OCI-LY7 (cell line): ENCODE results near the gene TDRD5. TPM values are rescaled to one million over a fixed set of nuclear protein-coding genes. Genes with fewer than 3 reads are reported as not detected.

ENCODE experiments used
- BruUV-seq: library from RNA; stranded (reverse); fragments of 400-500 nt; replicated peaks from 2 replicates; lab custom pipeline; 2021; lab: Mats Ljungman, UMichigan
- CTCF ChIA-PET: fragments of 300-600 bp; sonication (Branson Sonifier 250); formaldehyde crosslinking; loops from one replicate; lab custom pipeline; 2022; ENCODE audit warnings: antibody characterized with exemption; ENCODE audit not compliant: unreplicated experiment; lab: Charles Lee
- POLR2A ChIA-PET: fragments of 300-600 bp; sonication (Branson Sonifier 250); formaldehyde crosslinking; loops from one replicate; lab custom pipeline; 2022; ENCODE audit warnings: antibody characterized with exemption; lab: Charles Lee
- DNase-seq: peaks from one replicate; pipeline ENCODE4 v3.0.0-alpha.2; 2015; ENCODE audit warnings: low spot score
- H2AFZ ChIP-seq: fragments of 200-600 bp; sonication (generic), shearing (Covaris generic); 2 replicates; pipeline ENCODE4 v1.6.1; 2014; ENCODE audit warnings: mild to moderate bottlenecking, antibody characterized with exemption, low read length, moderate library complexity
- H3K27ac ChIP-seq: fragments of 200-600 bp; sonication (generic); 2 replicates; pipeline ENCODE4 v1.5.1; 2014; ENCODE audit warnings: mixed run types, low read depth, mild to moderate bottlenecking, moderate library complexity, low read length, inconsistent platforms; ENCODE audit not compliant: poor library complexity, severe bottlenecking
- H3K36me3 ChIP-seq: fragments of 200-600 bp; sonication (generic); 2 replicates; pipeline ENCODE4 v1.6.1; 2014; ENCODE audit warnings: mild to moderate bottlenecking, antibody characterized with exemption, low read length, moderate library complexity, mixed read lengths; ENCODE audit not compliant: insufficient read depth
- H3K4me1 ChIP-seq: fragments of 200-600 bp; sonication (generic); 2 replicates; pipeline ENCODE4 v1.5.1; 2014; ENCODE audit warnings: mild to moderate bottlenecking, low read length; ENCODE audit not compliant: insufficient read depth, poor library complexity, severe bottlenecking
- H3K4me2 ChIP-seq: fragments of 200-600 bp; sonication (generic); 2 replicates; pipeline ENCODE4 v1.6.1; 2014; ENCODE audit warnings: mild to moderate bottlenecking, low read length
- H3K4me3 ChIP-seq: fragments of 200-600 bp; sonication (generic); 2 replicates; pipeline ENCODE4 v1.5.1; 2014; ENCODE audit warnings: mild to moderate bottlenecking, low read depth, low read length; ENCODE audit not compliant: poor library complexity, severe bottlenecking
- H3K79me2 ChIP-seq: fragments of 200-600 bp; sonication (generic); 2 replicates; pipeline ENCODE4 v1.6.1; 2016; ENCODE audit warnings: low read depth, mild to moderate bottlenecking, low read length, moderate library complexity, mixed read lengths; ENCODE audit not compliant: insufficient read depth
- H3K9me2 ChIP-seq: fragments of 200-600 bp; sonication (generic); 2 replicates; pipeline ENCODE4 v1.6.1; 2016; ENCODE audit warnings: mild to moderate bottlenecking, low read length, mixed read lengths; ENCODE audit not compliant: insufficient read depth
- H3K9me3 ChIP-seq: fragments of 200-600 bp; sonication (generic); 2 replicates; pipeline ENCODE4 v1.6.1; 2014; ENCODE audit warnings: mild to moderate bottlenecking, mixed run types, low read length, mixed read lengths
- H4K20me1 ChIP-seq: fragments of 200-600 bp; sonication (generic); 2 replicates; pipeline ENCODE4 v1.6.1; 2014; ENCODE audit warnings: mild to moderate bottlenecking, antibody characterized with exemption, low read length, moderate library complexity, mixed read lengths; ENCODE audit not compliant: insufficient read depth
- EZH2phosphoT487 ChIP-seq: fragments of 200-600 bp; sonication (generic); IDR thresholded peaks from 2 replicates; pipeline ENCODE4 v1.6.1; 2018; ENCODE audit warnings: low read depth, borderline replicate concordance, mild to moderate bottlenecking, mixed run types, antibody characterized with exemption, low read length, moderate library complexity, mixed read lengths
- intact Hi-C: fragments of 100-400 bp; cut with micrococcal nuclease; formaldehyde crosslinking; loops from one replicate; pipeline ENCODE4 v1.10.0; 2022; ENCODE audit not compliant: unreplicated experiment
- total RNA-seq, 2 experiments: library from RNA; depleted of rRNA in 1 of 2; stranded (reverse); fragments of >200 nt in 1 of 2; shearing (Covaris generic) in 1 of 2; gene quantifications; 2 replicates each; pipeline ENCODE4 v1.2.3, GENCODE V29; 2014 to 2022
- TF ChIP-seq, protein P1 (sequence below): fragments of 200-600 bp; sonication (generic); conservative IDR thresholded peaks from 2 replicates; pipeline ENCODE4 v1.5.1; 2014; ENCODE audit warnings: mild to moderate bottlenecking, antibody characterized with exemption, low read length, moderate library complexity, mixed read lengths

The TDRD5 gene
- total RNA-seq, 2 experiments from 2014 or later, result not detected

DNA sequence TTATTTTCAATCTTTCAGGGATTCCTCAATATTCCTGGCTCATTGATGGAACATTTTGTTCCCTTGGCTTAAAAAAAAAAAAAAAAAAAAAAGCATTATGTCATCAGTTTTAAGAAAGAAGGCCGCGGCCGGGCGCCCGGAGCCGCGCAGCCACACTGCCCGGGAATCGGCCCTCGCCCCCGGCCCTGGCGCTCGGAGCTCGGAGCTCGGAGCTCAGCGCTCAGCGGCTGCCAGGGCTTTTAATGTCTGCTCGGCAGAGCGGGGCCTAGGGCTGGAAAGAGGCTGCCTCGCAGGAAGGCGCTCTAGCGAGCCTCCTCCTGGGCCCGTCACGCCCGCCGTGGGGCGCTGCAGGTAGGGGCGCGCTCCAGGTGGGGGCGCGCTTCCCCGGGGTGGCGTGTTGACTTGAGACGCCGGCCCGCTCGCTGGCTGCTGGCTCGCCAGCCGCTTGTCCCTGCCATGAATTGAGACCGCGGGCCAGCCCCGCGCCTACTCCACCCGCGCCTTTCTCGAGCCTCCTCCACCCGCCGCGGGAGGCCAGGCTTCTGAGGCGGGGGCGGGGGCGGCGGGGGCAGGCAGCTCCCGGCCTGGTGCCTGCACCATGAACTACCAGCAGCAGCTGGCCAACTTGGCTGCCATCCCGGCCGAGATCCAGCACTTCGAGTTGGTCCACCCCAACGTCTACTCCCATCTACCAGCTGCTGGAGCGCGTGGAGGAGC is 5.4 kb upstream of the TDRD5 start:
- H3K9me3 ChIP-seq, result no peaks in the 10 kb centered on the region
- BruUV-seq, result no TSS peak
- no peaks in the 10 kb centered on the region for H3K4me1 ChIP-seq
- POLR2A ChIA-PET, result interaction anchor here (0.6 kb wide), 1 partner anchor 124 kb away, joined by 3 read pairs; no protein-coding TSS in a partner anchor
- H3K27ac ChIP-seq, result no peak overlapping the region
- TF ChIP-seq EZH2phosphoT487, result no peak
- TF ChIP-seq, protein P1, sequence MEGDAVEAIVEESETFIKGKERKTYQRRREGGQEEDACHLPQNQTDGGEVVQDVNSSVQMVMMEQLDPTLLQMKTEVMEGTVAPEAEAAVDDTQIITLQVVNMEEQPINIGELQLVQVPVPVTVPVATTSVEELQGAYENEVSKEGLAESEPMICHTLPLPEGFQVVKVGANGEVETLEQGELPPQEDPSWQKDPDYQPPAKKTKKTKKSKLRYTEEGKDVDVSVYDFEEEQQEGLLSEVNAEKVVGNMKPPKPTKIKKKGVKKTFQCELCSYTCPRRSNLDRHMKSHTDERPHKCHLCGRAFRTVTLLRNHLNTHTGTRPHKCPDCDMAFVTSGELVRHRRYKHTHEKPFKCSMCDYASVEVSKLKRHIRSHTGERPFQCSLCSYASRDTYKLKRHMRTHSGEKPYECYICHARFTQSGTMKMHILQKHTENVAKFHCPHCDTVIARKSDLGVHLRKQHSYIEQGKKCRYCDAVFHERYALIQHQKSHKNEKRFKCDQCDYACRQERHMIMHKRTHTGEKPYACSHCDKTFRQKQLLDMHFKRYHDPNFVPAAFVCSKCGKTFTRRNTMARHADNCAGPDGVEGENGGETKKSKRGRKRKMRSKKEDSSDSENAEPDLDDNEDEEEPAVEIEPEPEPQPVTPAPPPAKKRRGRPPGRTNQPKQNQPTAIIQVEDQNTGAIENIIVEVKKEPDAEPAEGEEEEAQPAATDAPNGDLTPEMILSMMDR, result no peak
- no peaks in the 10 kb centered on the region for H3K36me3 ChIP-seq
- H2AFZ ChIP-seq, result no peak overlapping the region
- no peaks in the 10 kb centered on the region for H3K9me2 ChIP-seq
- H4K20me1 ChIP-seq, result no peaks in the 10 kb centered on the region
- CTCF ChIA-PET, result no interaction called here
- DNase-seq, result no peak
- no peak overlapping the region for H3K4me2 ChIP-seq
- H3K79me2 ChIP-seq, result no peaks in the 10 kb centered on the region
- no peak overlapping the region for H3K4me3 ChIP-seq
- intact Hi-C loops, result no loop called here

DNA sequence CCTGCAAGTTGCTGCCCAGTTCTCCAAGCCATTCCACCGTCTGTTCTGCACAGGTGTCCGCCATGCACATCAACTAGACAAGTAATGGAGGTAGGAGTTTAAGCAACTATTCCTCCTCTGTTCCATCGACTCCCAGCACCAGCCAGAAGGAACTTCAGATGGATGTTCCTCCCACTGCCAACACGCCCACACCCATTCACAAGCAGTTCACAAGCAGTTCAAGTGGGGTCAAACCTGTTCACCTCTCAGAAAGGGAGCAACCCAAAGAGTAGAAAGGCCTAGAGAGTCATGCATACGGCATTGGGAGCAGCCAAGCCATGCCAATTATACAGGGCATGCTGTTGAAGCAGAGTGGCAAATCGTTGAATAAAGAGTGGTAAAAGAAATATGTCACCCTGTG is 4.3 kb upstream of the TDRD5 start:
- intact Hi-C loops, result no loop called here

More for the DNA sequence above, 4.3 kb upstream of the TDRD5 start:
- no peaks in the 10 kb centered on the region for H3K9me3 ChIP-seq
- TF ChIP-seq EZH2phosphoT487, result no peak
- TF ChIP-seq, protein P1, result no peak
- H3K4me2 ChIP-seq, result no peak overlapping the region
- no peaks in the 10 kb centered on the region for H3K4me1 ChIP-seq
- H3K79me2 ChIP-seq, result no peaks in the 10 kb centered on the region
- POLR2A ChIA-PET, result no interaction called here
- H3K27ac ChIP-seq, result no peak overlapping the region
- H3K36me3 ChIP-seq, result no peaks in the 10 kb centered on the region
- no TSS peak for BruUV-seq
- no peaks in the 10 kb centered on the region for H3K9me2 ChIP-seq
- H2AFZ ChIP-seq, result no peak overlapping the region
- CTCF ChIA-PET, result no interaction called here
- H3K4me3 ChIP-seq, result no peak overlapping the region
- H4K20me1 ChIP-seq, result no peaks in the 10 kb centered on the region
- no peak for DNase-seq
